Tibial nerve (tissue), 4 donors: Measurements from ENCODE around the gene BCL7B.

ENCODE experiments used
- EP300 ChIP-seq, 2 donors: sonication (generic); formaldehyde crosslinking; IDR thresholded peaks; one replicate each; pipeline ENCODE4 v1.6.1; 2017; ENCODE audit warnings: antibody characterized with exemption in 2 of 2, mild to moderate bottlenecking in 1 of 2
- TF ChIP-seq, protein P1 (sequence below), 5 experiments: fragments of 200-600 bp in 3 of 5; fragments of 450-650 bp in 2 of 5; sonication (generic) in 3 of 5; IDR thresholded peaks; one replicate each; pipeline ENCODE4 v1.5.1; 2016 to 2019; ENCODE audit warnings: antibody characterized with exemption in 5 of 5, mild to moderate bottlenecking in 3 of 5, moderate library complexity in 2 of 5

DNA sequence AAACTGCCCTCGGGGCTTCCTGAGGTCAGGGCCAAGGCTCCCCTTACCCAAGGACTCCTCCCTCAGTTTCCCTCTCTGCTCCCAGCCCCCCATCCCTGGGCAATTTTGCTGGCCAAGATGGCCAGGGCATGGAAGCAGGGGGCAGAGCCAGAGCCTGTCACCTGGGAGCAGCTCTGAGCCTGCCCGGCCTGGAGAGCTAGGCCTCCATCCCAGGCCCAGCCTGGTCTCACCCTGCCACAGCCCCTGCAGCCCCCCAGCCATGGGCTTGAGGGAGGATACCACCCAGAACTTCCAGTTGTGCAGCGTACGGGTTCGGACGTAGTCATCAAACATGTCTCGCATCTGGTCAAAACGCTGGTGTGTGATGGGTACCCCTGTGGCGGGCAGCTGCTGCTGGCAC lies 37.9 kb upstream of the BCL7B start:
- TF ChIP-seq, protein P1, sequence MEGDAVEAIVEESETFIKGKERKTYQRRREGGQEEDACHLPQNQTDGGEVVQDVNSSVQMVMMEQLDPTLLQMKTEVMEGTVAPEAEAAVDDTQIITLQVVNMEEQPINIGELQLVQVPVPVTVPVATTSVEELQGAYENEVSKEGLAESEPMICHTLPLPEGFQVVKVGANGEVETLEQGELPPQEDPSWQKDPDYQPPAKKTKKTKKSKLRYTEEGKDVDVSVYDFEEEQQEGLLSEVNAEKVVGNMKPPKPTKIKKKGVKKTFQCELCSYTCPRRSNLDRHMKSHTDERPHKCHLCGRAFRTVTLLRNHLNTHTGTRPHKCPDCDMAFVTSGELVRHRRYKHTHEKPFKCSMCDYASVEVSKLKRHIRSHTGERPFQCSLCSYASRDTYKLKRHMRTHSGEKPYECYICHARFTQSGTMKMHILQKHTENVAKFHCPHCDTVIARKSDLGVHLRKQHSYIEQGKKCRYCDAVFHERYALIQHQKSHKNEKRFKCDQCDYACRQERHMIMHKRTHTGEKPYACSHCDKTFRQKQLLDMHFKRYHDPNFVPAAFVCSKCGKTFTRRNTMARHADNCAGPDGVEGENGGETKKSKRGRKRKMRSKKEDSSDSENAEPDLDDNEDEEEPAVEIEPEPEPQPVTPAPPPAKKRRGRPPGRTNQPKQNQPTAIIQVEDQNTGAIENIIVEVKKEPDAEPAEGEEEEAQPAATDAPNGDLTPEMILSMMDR (IDR thresholded peaks at IDR 0.05) = no peak
- TF ChIP-seq EP300 (IDR thresholded peaks at IDR 0.05) = no peak
